ENCODE results near the gene KDM4B. TPM values are rescaled to one million over a fixed set of nuclear protein-coding genes. Genes with fewer than 3 reads are reported as not detected.
A peak's percentile ranks its signal among the peaks of the same experiment; 100 is the strongest.

KDM4B gene
- total and polyA plus RNA-seq, 2 of the 8 experiments (the other 6 are each of a cell fraction or from before 2014, with no cell fraction given), result 12.0 to 31.9 TPM

DNA sequence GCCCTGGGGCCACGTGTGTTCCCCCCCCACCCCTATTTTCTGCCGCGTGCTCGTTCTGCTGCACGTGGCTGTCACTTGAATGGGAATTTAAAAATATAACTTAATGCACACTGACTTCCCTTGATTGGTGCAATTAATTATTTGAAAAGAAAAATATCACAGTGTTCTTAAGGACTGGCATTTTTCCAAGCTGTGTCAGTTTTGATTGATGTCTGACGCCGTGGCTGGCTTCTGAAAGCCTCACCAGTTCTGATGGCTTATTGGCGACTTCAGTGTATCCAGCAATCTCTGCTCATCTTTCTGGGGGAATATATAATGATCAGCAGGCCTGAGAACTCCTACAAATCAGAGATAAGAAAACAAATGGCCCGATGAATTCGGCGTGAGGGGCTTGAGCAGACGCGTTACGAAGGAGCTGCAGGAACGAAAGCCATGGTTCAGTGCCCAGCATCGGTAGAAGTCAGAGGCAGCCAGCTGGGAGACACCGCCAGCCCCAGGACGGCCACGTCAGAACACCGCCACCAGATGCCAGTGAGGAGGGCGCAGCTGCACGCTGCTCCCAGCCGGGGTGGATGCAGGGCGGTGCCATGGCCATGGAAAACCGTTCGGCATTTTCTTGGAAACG, 111.2 kb downstream of the KDM4B start:
- Histone ChIP-seq H3K18ac (ENCODE audit: extremely low read depth, low read length) (no peak overlapping the region), H3K9me3 (ENCODE audit: insufficient read depth in 2 of 2, low read depth in 1 of 2, low read length in 1 of 2) (no peaks in the 10 kb centered on the region), H2BK20ac (ENCODE audit: low read length) (no peak overlapping the region), H2AK5ac (ENCODE audit: low read depth, low read length) (no peak overlapping the region), H3K79me2 (ENCODE audit: control insufficient read depth in 1 of 2, insufficient read depth in 2 of 2, low read length in 2 of 2) (no peaks in the 10 kb centered on the region), H3K14ac (ENCODE audit: insufficient read length) (no peak overlapping the region), H3K4ac (replicated peaks; ENCODE audit: insufficient read length, low read depth, low read length) (no peak overlapping the region), H2BK120ac (replicated peaks; ENCODE audit: low read depth, low read length) (no peak overlapping the region), H4K5ac (ENCODE audit: insufficient read length, low read depth, low read length) (no peak overlapping the region), H2BK12ac (ENCODE audit: low read depth, low read length) (no peak overlapping the region), H3K4me3 (ENCODE audit: extremely low read depth in 1 of 4, insufficient read depth in 2 of 4, low read depth in 3 of 4, low read length in 4 of 4) (no peak overlapping the region), H2BK5ac (ENCODE audit: low read depth, low read length) (no peak overlapping the region), H3K23me2 (ENCODE audit: low read depth, low read length) (no peaks in the 10 kb centered on the region), H4K8ac (ENCODE audit: extremely low read depth, insufficient read depth, low read length) (peak overlapping the region; percentile 57), H3K4me2 (ENCODE audit: insufficient read depth in 1 of 2, low read depth in 2 of 2, low read length in 2 of 2) (no peak overlapping the region), H2AFZ (ENCODE audit: low read length) (no peak overlapping the region), H3K36me3 (ENCODE audit: control insufficient read depth in 2 of 4, insufficient read depth in 4 of 4, low read length in 3 of 4) (peaks cover 0 to 9% (median 4%) of the 10 kb centered on the region in 4 experiments; a peak in 5 of 8 replicates), H3K56ac (replicated peaks; ENCODE audit: insufficient read length, low read depth, low read length) (no peak overlapping the region), H3K79me1 (ENCODE audit: low read depth, low read length) (no peaks in the 10 kb centered on the region), H2BK15ac (ENCODE audit: low read length) (no peak overlapping the region), H3K23ac (ENCODE audit: insufficient read length) (no peak overlapping the region), H3K9ac (replicated peaks in 1 of 4; ENCODE audit: extremely low read depth in 1 of 4, low read depth in 3 of 4, low read length in 3 of 4) (no peak overlapping the region), H3K27me3 (replicated peaks in 1 of 4; ENCODE audit: control insufficient read depth in 3 of 4, extremely low read depth in 1 of 4, insufficient read depth in 3 of 4, low read length in 3 of 4) (no peaks in the 10 kb centered on the region), H3K27ac (ENCODE audit: low read depth, low read length) (no peak overlapping the region), H3K4me1 (replicated peaks in 1 of 4; ENCODE audit: control insufficient read depth in 3 of 4, insufficient read depth in 4 of 4, low read length in 3 of 4) (no peaks in the 10 kb centered on the region; a peak in 2 of 7 replicates), H4K20me1 (replicated peaks in 1 of 2; ENCODE audit: control insufficient read depth in 1 of 2, insufficient read depth in 2 of 2, low read length in 2 of 2) (peaks cover 0 to 7% of the 10 kb centered on the region in 2 experiments), H4K91ac (replicated peaks; ENCODE audit: insufficient read length, low read length) (no peak overlapping the region)
- 94% methylated on average over 26 of the region's 27 CpGs; no CpG with 5 or more reads in 1 of the 2 experiments for WGBS, 2 experiments (ENCODE audit: extremely low coverage in 1 of 2, insufficient coverage in 1 of 2, insufficient read length in 1 of 2, insufficient replicate concordance in 2 of 2, low coverage in 1 of 2, low lambda C conversion rate in 2 of 2, missing lambda C conversion rate in 1 of 2)
- CTCF ChIA-PET (ENCODE audit: partially characterized antibody), result interaction anchor here (0.6 to 1.7 kb wide), 7 partner anchors 8 to 73 kb away, joined by 3 to 5 read pairs (median 4); no protein-coding TSS in a partner anchor
- POLR2A ChIA-PET (ENCODE audit: partially characterized antibody), result no interaction called here
- DNase-seq (ENCODE audit: low read depth in 1 of 2, low spot score in 2 of 2) (no peak), FAIRE-seq (no peak)
- no peak for TF ChIP-seq TBP (IDR thresholded peaks at IDR 0.05; ENCODE audit: low read depth, low read length)
- TF ChIP-seq, protein P1, sequence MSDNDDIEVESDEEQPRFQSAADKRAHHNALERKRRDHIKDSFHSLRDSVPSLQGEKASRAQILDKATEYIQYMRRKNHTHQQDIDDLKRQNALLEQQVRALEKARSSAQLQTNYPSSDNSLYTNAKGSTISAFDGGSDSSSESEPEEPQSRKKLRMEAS (IDR thresholded peaks at IDR 0.05), result no peak
- TF ChIP-seq BRCA1 (IDR thresholded peaks at IDR 0.05; ENCODE audit: low read depth, low read length), result no peak
- TF ChIP-seq CBX8 (IDR thresholded peaks at IDR 0.05; ENCODE audit: borderline replicate concordance, low read depth, low read length), result no peak
